ENCODE data around the gene CEMIP2. TPM values are rescaled to one million over a fixed set of nuclear protein-coding genes. Genes with fewer than 3 reads are reported as not detected.

Gene CEMIP2
- total RNA-seq, 6 donors from 2014 or later, result 113 to 277 (median 161) TPM

DNA sequence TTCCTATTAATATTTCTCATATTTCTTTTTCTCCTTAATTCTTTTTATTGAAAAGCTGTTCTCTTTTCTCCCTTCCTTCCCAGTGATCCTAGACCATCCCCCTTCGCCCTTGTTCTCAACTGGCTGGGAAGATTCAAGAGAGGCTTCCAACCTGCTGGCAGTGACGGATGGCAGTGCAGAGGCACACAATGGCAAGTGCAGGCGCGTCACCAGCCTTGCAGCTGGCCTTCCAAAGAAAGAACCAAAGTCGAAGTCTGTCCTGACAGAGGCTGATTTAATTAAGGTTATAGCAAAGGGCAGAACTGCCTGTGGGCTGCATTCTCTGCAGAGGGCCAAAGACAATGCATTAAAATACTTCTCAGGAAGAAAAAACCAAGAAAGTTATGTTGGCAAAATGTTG, 7.4 kb downstream of the CEMIP2 start:
- Histone ChIP-seq H3K4me1 (peaks cover 57 to 87% (median 72%) of the 10 kb centered on the region in 4 donors), H3K27ac (no peak overlapping the region), H3K36me3 (peaks cover 0 to 3% (median 0%) of the 10 kb centered on the region in 4 donors), H3K27me3 (no peaks in the 10 kb centered on the region), H3K4me3 (peak overlapping the region in 1 of 4 donors; percentile 97), H3K9me3 (no peaks in the 10 kb centered on the region)
- 58 to 66% methylated on average over 5 of the region's 5 CpGs for WGBS, 2 donors
- DNase-seq (no peak), ATAC-seq (ENCODE audit: low FRiP score in 2 of 2) (no peak)
- TF ChIP-seq POLR2A (IDR thresholded peaks at IDR 0.05) (no peak), POLR2AphosphoS5 (IDR thresholded peaks at IDR 0.05) (no peak), EP300 (IDR thresholded peaks at IDR 0.05) (no peak)

DNA sequence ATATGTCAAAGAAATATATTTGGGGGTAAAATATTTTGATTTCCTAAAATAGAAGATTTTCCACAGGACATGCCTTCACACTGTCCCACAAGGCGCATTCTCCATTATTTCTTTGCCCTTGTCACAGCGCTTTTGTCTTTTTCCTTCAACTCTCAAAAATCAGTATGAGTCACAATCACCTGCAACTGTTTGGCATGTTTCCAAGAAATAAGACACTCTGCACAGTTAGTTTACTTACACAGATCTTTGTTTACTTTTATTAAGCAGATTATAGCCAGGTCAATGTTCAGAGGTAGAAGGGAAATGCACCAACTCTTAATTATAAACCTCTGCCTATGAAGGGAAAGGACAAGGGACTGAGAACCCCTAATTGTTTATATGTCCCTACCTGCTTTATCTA, 9.5 kb downstream of the CEMIP2 start:
- no peak for DNase-seq
- Histone ChIP-seq H3K4me3 (peak overlapping the region in 1 of 4 donors; percentile 17), H3K27me3 (no peaks in the 10 kb centered on the region), H3K27ac (peak overlapping the region in 1 of 4 donors; percentile 45), H3K9me3 (no peaks in the 10 kb centered on the region), H3K36me3 (peaks cover 0 to 3% (median 0%) of the 10 kb centered on the region in 4 donors), H3K4me1 (peaks cover 37 to 66% (median 58%) of the 10 kb centered on the region in 4 donors)
- WGBS, 2 donors, result 63 to 70% methylated on average over 2 of the region's 2 CpGs
- peak in 1 of 4 donors; percentile 54 for TF ChIP-seq EP300 (IDR thresholded peaks at IDR 0.05)
- no peak for TF ChIP-seq POLR2A (IDR thresholded peaks at IDR 0.05)
- ATAC-seq (ENCODE audit: low FRiP score in 2 of 2), result no peak

DNA sequence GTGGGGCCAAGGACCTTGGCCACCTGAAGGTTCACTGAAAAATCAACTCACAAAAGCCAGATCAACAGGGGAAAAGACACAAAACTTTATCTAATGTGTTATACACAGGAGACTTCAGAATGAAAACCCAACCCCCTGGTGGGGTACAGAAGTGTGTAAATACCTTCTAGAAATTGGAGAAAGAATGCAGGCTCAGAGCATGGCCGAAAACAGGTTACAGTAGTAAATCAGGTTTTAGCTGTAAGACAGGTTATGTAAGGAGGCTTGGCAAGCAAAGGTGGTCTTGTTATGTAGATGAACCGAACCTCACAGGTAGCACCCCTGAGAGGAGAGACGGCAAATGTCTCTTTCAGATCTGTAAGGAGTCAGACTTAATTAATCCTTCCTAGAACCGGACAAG, 10.0 kb downstream of the CEMIP2 start:
- TF ChIP-seq POLR2A (IDR thresholded peaks at IDR 0.05) (no peak), POLR2AphosphoS5 (IDR thresholded peaks at IDR 0.05) (no peak), EP300 (IDR thresholded peaks at IDR 0.05) (no peak)
- TF ChIP-seq, protein P1, sequence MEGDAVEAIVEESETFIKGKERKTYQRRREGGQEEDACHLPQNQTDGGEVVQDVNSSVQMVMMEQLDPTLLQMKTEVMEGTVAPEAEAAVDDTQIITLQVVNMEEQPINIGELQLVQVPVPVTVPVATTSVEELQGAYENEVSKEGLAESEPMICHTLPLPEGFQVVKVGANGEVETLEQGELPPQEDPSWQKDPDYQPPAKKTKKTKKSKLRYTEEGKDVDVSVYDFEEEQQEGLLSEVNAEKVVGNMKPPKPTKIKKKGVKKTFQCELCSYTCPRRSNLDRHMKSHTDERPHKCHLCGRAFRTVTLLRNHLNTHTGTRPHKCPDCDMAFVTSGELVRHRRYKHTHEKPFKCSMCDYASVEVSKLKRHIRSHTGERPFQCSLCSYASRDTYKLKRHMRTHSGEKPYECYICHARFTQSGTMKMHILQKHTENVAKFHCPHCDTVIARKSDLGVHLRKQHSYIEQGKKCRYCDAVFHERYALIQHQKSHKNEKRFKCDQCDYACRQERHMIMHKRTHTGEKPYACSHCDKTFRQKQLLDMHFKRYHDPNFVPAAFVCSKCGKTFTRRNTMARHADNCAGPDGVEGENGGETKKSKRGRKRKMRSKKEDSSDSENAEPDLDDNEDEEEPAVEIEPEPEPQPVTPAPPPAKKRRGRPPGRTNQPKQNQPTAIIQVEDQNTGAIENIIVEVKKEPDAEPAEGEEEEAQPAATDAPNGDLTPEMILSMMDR (IDR thresholded peaks at IDR 0.05), result no peak
- Histone ChIP-seq H3K27ac (peak overlapping the region in 1 of 4 donors; percentile 45), H3K4me1 (peaks cover 35 to 61% (median 54%) of the 10 kb centered on the region in 4 donors), H3K4me3 (peak overlapping the region in 1 of 4 donors; percentile 17), H3K36me3 (peaks cover 0 to 3% (median 0%) of the 10 kb centered on the region in 4 donors), H3K27me3 (no peaks in the 10 kb centered on the region), H3K9me3 (no peaks in the 10 kb centered on the region)
- no peak for DNase-seq
- no peak for ATAC-seq (ENCODE audit: low FRiP score in 2 of 2)
- WGBS, 2 donors, result 50 to 51% methylated on average over 4 of the region's 4 CpGs

DNA sequence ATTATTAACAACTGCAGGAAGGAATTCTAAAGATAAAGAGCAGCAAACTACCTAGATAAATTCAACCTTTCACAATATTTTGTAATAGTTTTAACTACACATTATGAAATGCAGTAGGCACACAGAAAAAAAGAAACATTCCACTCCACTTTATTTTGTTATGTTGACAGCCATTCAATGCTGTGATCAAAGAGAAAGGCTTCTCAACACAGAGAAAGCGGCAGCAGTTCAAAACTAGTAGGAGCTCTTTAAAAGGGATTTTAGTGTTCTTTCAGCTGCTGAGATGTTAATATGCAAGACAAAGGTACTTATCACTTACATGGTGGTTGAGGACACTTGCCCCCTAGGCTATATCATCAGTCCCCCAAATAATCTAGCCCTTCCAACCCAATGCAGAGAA, 11.6 kb downstream of the CEMIP2 start:
- DNase-seq (no peak), ATAC-seq (ENCODE audit: low FRiP score in 2 of 2) (no peak)
- H3K9me3 ChIP-seq, result no peaks in the 10 kb centered on the region
- TF ChIP-seq POLR2A (IDR thresholded peaks at IDR 0.05), result no peak
- TF ChIP-seq, protein P1 (IDR thresholded peaks at IDR 0.05), result no peak
- TF ChIP-seq POLR2AphosphoS5 (IDR thresholded peaks at IDR 0.05), result no peak
- no peak for TF ChIP-seq EP300 (IDR thresholded peaks at IDR 0.05)
- peaks cover 0 to 3% (median 0%) of the 10 kb centered on the region in 4 donors for H3K36me3 ChIP-seq
- H3K27ac ChIP-seq, result no peak overlapping the region
- no peak overlapping the region for H3K4me3 ChIP-seq
- H3K27me3 ChIP-seq, result no peaks in the 10 kb centered on the region
- H3K4me1 ChIP-seq, result peaks cover 26 to 49% (median 47%) of the 10 kb centered on the region in 4 donors
- WGBS, 2 donors, result 40 to 58% methylated on average over 1 of the region's 1 CpG

DNA sequence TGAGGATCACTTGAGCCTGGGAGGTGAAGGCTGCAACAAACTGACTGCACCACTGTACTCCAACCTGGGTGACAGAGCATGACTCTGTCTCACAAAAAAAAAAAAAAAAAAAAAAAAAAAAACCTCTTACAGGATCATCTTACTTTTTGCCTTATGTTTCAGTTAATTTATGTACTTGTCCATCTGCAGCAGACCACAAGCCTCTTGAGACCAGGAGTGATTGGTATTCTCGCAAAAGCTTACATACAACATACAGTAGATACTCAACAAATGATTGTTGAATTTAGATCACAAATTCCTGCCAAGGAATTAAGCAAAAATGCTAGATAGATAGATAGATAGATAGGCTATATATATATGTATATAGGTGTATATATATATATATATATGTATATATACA, 12.4 kb downstream of the CEMIP2 start:
- Histone ChIP-seq H3K9me3 (no peaks in the 10 kb centered on the region), H3K4me1 (peaks cover 19 to 45% (median 42%) of the 10 kb centered on the region in 4 donors), H3K4me3 (no peak overlapping the region), H3K36me3 (peaks cover 0 to 3% (median 0%) of the 10 kb centered on the region in 4 donors), H3K27ac (no peak overlapping the region), H3K27me3 (no peaks in the 10 kb centered on the region)
- DNase-seq (no peak), ATAC-seq (ENCODE audit: low FRiP score in 2 of 2) (no peak)
- TF ChIP-seq EP300 (IDR thresholded peaks at IDR 0.05), result no peak
- no peak for TF ChIP-seq POLR2AphosphoS5 (IDR thresholded peaks at IDR 0.05)
- no peak for TF ChIP-seq POLR2A (IDR thresholded peaks at IDR 0.05)
- TF ChIP-seq, protein P1 (IDR thresholded peaks at IDR 0.05), result no peak
- 88 to 93% methylated on average over 1 of the region's 1 CpG for WGBS, 2 donors

DNA sequence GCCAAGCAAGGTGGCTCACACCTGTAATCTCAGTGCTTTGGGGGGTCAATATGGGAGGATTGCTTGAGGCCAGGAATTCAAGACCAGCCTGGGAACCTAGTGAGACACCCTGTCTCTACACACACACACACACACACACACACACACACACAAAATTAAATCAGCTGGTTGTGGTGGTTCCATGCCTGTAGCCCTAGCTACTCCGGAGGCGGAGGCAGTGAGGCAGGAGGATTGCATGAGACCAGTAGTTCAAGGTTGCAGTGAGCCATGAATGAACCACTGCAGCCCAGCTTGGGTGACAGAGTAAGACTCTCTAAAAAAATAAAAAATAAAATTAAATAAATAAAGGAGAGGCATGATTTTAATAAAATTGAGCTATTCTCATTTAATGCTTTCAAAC, 13.1 kb downstream of the CEMIP2 start:
- H3K4me1 ChIP-seq, result peaks cover 19 to 43% (median 38%) of the 10 kb centered on the region in 4 donors
- DNase-seq, result no peak
- ATAC-seq (ENCODE audit: low FRiP score in 2 of 2), result no peak
- no peak for TF ChIP-seq POLR2AphosphoS5 (IDR thresholded peaks at IDR 0.05)
- no peak for TF ChIP-seq EP300 (IDR thresholded peaks at IDR 0.05)
- no peak for TF ChIP-seq POLR2A (IDR thresholded peaks at IDR 0.05)
- TF ChIP-seq, protein P1 (IDR thresholded peaks at IDR 0.05), result no peak
- no peaks in the 10 kb centered on the region for H3K27me3 ChIP-seq
- no peak overlapping the region for H3K27ac ChIP-seq
- 94 to 95% methylated on average over 2 of the region's 2 CpGs for WGBS, 2 donors
- H3K36me3 ChIP-seq, result peaks cover 0 to 8% (median 0%) of the 10 kb centered on the region in 4 donors
- no peaks in the 10 kb centered on the region for H3K9me3 ChIP-seq
- no peak overlapping the region for H3K4me3 ChIP-seq
